Suprapubic skin (tissue), 4 donors: ENCODE data around the gene KDM7A. TPM values are rescaled to one million over a fixed set of nuclear protein-coding genes. Genes with fewer than 3 reads are reported as not detected.
A peak's percentile ranks its signal among the peaks of the same experiment; 100 is the strongest.

Source experiments
- DNase-seq, 2 donors: peaks; one replicate each; pipeline ENCODE4 v3.0.0-alpha.2; 2019; ENCODE audit warnings: low spot score in 2 of 2
- H3K27ac ChIP-seq: fragments of 200-600 bp; sonication (generic); one replicate; pipeline ENCODE4 v1.5.1; 2019
- H3K27me3 ChIP-seq: fragments of 200-600 bp; sonication (generic); one replicate; pipeline ENCODE4 v1.5.1; 2019
- H3K36me3 ChIP-seq: fragments of 200-600 bp; sonication (generic); one replicate; pipeline ENCODE4 v1.5.1; 2019
- H3K4me1 ChIP-seq: fragments of 200-600 bp; sonication (generic); one replicate; pipeline ENCODE4 v1.5.1; 2019
- H3K4me3 ChIP-seq: fragments of 200-600 bp; sonication (generic); one replicate; pipeline ENCODE4 v1.5.1; 2019; ENCODE audit warnings: mild to moderate bottlenecking
- H3K9me3 ChIP-seq: fragments of 200-600 bp; sonication (generic); one replicate; pipeline ENCODE4 v1.5.1; 2019
- CTCF ChIP-seq, 2 donors: fragments of 200-600 bp in 1 of 2; fragments of 450-650 bp in 1 of 2; sonication (generic) in 1 of 2; IDR thresholded peaks; one replicate each; pipeline ENCODE4 v1.5.1; 2016 to 2019; ENCODE audit warnings: antibody characterized with exemption in 2 of 2, mild to moderate bottlenecking in 1 of 2, moderate library complexity in 1 of 2
- EP300 ChIP-seq: sonication (generic); formaldehyde crosslinking; IDR thresholded peaks from one replicate; pipeline ENCODE4 v1.6.1; 2017; ENCODE audit warnings: antibody characterized with exemption
- POLR2A ChIP-seq, 2 donors: fragments of 450-650 bp; IDR thresholded peaks; one replicate each; pipeline ENCODE4 v1.6.1; 2017; ENCODE audit warnings: antibody characterized with exemption in 2 of 2, mild to moderate bottlenecking in 2 of 2, moderate library complexity in 2 of 2
- POLR2AphosphoS5 ChIP-seq, 3 donors: sonication (generic); formaldehyde crosslinking; IDR thresholded peaks; one replicate each; pipeline ENCODE4 v1.6.1; 2017; ENCODE audit warnings: antibody characterized with exemption in 3 of 3
- WGBS: methylation state at CpG from one replicate; pipeline ENCODE4 v1.1.5; 2018; 5-methylcytosine and 5-hydroxymethylcytosine counted together
- total RNA-seq, 4 donors: library from RNA; depleted of rRNA; stranded (reverse); fragments of >200 nt; gene quantifications; one replicate each; pipeline ENCODE4 v1.1.0, GENCODE V29; 2016

Gene KDM7A
- total RNA-seq, 4 donors from 2014 or later, result 29.0 to 104 (median 35.1) TPM

GRCh38 chr7:140069298-140069949, 107.4 kb downstream of the KDM7A start:
- no peak overlapping the region for H3K4me3 ChIP-seq
- no peak for DNase-seq
- H3K9me3 ChIP-seq, result peaks cover 4% of the 10 kb centered on the region
- H3K36me3 ChIP-seq, result no peaks in the 10 kb centered on the region
- no peak overlapping the region for H3K27ac ChIP-seq
- no peak for TF ChIP-seq POLR2A (IDR thresholded peaks at IDR 0.05)
- 96% methylated on average over 4 of the region's 4 CpGs for WGBS
- H3K27me3 ChIP-seq, result peaks cover 4% of the 10 kb centered on the region
- no peaks in the 10 kb centered on the region for H3K4me1 ChIP-seq

GRCh38 chr7:140068033-140068432, 108.8 kb downstream of the KDM7A start:
- TF ChIP-seq POLR2A (IDR thresholded peaks at IDR 0.05), result no peak
- TF ChIP-seq CTCF (IDR thresholded peaks at IDR 0.05), result no peak
- no peak for TF ChIP-seq POLR2AphosphoS5 (IDR thresholded peaks at IDR 0.05)
- no peak for TF ChIP-seq EP300
- no peak for DNase-seq
- Histone ChIP-seq H3K4me1 (peaks cover 6% of the 10 kb centered on the region), H3K4me3 (no peak overlapping the region), H3K9me3 (peaks cover 4% of the 10 kb centered on the region), H3K36me3 (no peaks in the 10 kb centered on the region), H3K27me3 (peaks cover 4% of the 10 kb centered on the region), H3K27ac (no peak overlapping the region)
- 40% methylated on average over 2 of the region's 2 CpGs for WGBS

GRCh38 chr7:140067052-140067451, 109.7 kb downstream of the KDM7A start:
- no peak overlapping the region for H3K4me3 ChIP-seq
- H3K36me3 ChIP-seq, result no peaks in the 10 kb centered on the region
- H3K27me3 ChIP-seq, result peaks cover 4% of the 10 kb centered on the region
- no peak for DNase-seq
- TF ChIP-seq POLR2A (IDR thresholded peaks at IDR 0.05), result no peak
- TF ChIP-seq CTCF (IDR thresholded peaks at IDR 0.05), result no peak
- TF ChIP-seq POLR2AphosphoS5 (IDR thresholded peaks at IDR 0.05), result no peak
- no peak for TF ChIP-seq EP300
- H3K27ac ChIP-seq, result no peak overlapping the region
- 49% methylated on average over 2 of the region's 2 CpGs for WGBS
- peaks cover 4% of the 10 kb centered on the region for H3K9me3 ChIP-seq
- peaks cover 11% of the 10 kb centered on the region for H3K4me1 ChIP-seq

- DNase-seq, result peak; percentile 87 to 93
- H3K4me3 ChIP-seq, result peak within 1 kb of the TSS; percentile 84
- peaks cover 2% of the 10 kb centered on the region for H3K9me3 ChIP-seq
- peak in 2 of 3 donors; percentile 14 to 32 for TF ChIP-seq POLR2AphosphoS5 (IDR thresholded peaks at IDR 0.05)
- TF ChIP-seq POLR2A (IDR thresholded peaks at IDR 0.05), result no peak
- no peak for TF ChIP-seq EP300
- H3K27me3 ChIP-seq, result no peaks in the 10 kb centered on the region
- H3K4me1 ChIP-seq, result peaks cover 45% of the 10 kb centered on the region
- 0% methylated on average over 1 of the region's 106 CpGs for WGBS
- peak within 1 kb of the TSS; percentile 90 for H3K27ac ChIP-seq
- no peaks in the 10 kb centered on the region for H3K36me3 ChIP-seq
Measured at GRCh38 chr7:140062528-140063299, 114.1 kb downstream of the KDM7A start, which contains the start of gene PARP12. Gene PARP12, minus strand, starts transcription at chr7:140062951. Its CDS starts 104 bp downstream, at chr7:140062847.

- H3K27ac ChIP-seq, result peak overlapping the region; percentile 90
- no peak for DNase-seq
- no peaks in the 10 kb centered on the region for H3K36me3 ChIP-seq
- no peaks in the 10 kb centered on the region for H3K27me3 ChIP-seq
- H3K4me1 ChIP-seq, result peaks cover 45% of the 10 kb centered on the region
- 0% methylated on average over 15 of the region's 32 CpGs for WGBS
- H3K9me3 ChIP-seq, result no peaks in the 10 kb centered on the region
- peak overlapping the region; percentile 84 for H3K4me3 ChIP-seq
- TF ChIP-seq CTCF (IDR thresholded peaks at IDR 0.05), result no peak
- TF ChIP-seq POLR2A (IDR thresholded peaks at IDR 0.05), result no peak
- no peak for TF ChIP-seq POLR2AphosphoS5 (IDR thresholded peaks at IDR 0.05)
- no peak for TF ChIP-seq EP300
Measured at GRCh38 chr7:140062118-140062527, 114.7 kb downstream of the KDM7A start.

- no peak for TF ChIP-seq EP300
- no peak for TF ChIP-seq POLR2A (IDR thresholded peaks at IDR 0.05)
- TF ChIP-seq CTCF (IDR thresholded peaks at IDR 0.05), result no peak
- no peak for TF ChIP-seq POLR2AphosphoS5 (IDR thresholded peaks at IDR 0.05)
- H3K4me1 ChIP-seq, result peaks cover 45% of the 10 kb centered on the region
- peaks cover 2% of the 10 kb centered on the region for H3K36me3 ChIP-seq
- H3K9me3 ChIP-seq, result no peaks in the 10 kb centered on the region
- 90% methylated on average over 2 of the region's 2 CpGs for WGBS
- H3K4me3 ChIP-seq, result peak overlapping the region; percentile 84
- no peaks in the 10 kb centered on the region for H3K27me3 ChIP-seq
- H3K27ac ChIP-seq, result peak overlapping the region; percentile 90
- no peak for DNase-seq
Measured at GRCh38 chr7:140061607-140061930, 115.2 kb downstream of the KDM7A start.
